Endometrial microvascular endothelial cells (primary cell): ENCODE data around the gene PLCXD3. TPM values are rescaled to one million over a fixed set of nuclear protein-coding genes. Genes with fewer than 3 reads are reported as not detected.

Experiments
- in situ Hi-C: cut with HindIII; loops from 2 replicates; pipeline ENCODE4 v1.10.0; 2017; ENCODE audit warnings: low sequenced_read_pairs, low pct_unique_long_range_greater_than_20kb; ENCODE audit errors: inconsistent ontology term
- total RNA-seq: library from RNA; depleted of rRNA; stranded (reverse); fragments of >200 nt; gene quantifications from one replicate; pipeline ENCODE4 v1.2.3, GENCODE V29; 2015; ENCODE audit errors: inconsistent ontology term

PLCXD3 gene
- total RNA-seq, 1 donor from 2014 or later: under 0.01 TPM

DNA sequence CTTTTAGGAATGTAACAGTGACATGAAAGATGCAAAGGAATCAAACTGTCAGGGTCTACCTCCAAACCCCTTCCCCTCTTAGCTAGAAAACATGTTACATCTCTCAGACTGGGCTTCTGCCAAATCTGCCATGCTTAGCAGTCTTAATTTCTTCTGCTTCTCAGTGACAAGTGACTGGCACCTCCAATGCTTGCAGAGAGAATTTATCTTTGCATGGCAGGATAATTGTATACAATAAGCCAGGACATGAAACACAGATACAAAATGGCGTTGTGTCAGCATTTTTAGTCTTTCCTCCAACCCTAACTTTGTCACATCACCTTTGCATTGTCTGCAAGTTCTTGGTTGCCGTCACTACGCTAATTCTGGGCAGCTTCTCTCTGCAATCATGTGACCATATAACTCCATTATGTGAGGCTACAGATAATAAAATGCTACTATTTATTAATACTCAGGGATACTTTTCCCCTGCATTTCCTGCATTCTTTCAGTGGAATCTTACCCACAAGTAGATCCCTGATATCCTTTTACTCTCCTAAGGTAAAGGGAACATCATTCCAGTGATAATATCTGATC, 89.8 kb downstream of the PLCXD3 start:
- in situ Hi-C loops: no loop called here

GRCh38 chr5:41418220-41419031, 92.0 kb downstream of the PLCXD3 start:
- in situ Hi-C loops: no loop called here

GRCh38 chr5:41416336-41416735, 94.1 kb downstream of the PLCXD3 start:
- in situ Hi-C loops: no loop called here

DNA sequence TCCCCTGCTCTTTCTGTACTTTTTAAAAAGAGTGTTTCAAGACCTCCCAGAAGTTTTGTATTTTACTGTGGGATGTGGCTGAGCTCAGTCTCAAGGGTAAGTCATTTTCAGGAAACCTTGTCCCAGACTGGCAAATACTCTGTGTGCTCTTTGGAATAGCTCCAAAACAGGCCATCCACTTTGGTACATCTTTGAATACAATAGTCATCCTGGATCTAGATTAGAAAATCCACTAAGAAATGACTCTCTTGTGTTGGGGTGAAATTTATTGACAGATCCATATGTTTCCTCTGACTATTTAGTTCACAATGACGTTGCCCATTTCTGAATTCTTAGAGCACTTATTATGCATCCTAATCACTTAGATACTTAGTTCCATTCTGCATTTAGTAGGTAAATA, 95.2 kb downstream of the PLCXD3 start:
- in situ Hi-C loops: no loop called here

DNA sequence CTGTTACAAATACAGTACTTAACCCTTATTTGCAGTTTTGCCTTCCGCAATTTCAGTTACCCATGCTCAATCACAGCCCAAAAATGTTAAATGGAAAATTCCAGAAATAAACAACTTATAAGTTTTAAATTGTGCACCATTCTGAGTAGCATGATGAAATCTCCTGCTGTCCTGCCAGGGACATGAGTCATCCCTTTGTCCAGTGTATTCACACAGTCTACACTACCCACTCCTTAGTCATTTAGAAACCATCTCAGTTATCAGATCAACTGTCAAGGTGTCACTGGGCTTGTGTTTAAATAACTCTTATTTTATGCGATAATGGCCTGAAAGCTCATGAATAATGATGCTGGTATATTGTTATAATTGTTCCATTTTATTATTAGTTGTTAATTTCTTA, 95.8 kb downstream of the PLCXD3 start:
- in situ Hi-C loops: no loop called here

DNA sequence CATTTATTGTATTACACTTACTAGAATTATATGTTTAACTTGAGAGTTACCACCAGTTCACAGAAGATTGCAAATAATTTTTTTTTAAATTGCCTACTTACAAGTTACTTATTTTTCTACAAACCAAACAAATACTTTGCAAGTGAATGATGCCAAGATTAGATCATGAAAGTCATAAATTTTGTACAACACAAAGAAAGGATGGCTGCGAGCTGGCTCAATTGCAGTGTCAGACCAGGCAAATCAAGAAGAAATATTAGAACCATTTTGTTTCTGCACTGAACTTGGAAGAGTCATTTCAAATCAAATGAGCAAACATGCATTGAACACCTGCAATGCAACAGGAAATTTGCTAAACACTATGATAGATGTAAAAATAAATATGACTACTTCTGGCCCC, 97.3 kb downstream of the PLCXD3 start:
- in situ Hi-C loops: no loop called here

- in situ Hi-C loops: no loop called here
Measured at GRCh38 chr5:41412496-41412895, 97.9 kb downstream of the PLCXD3 start.

DNA sequence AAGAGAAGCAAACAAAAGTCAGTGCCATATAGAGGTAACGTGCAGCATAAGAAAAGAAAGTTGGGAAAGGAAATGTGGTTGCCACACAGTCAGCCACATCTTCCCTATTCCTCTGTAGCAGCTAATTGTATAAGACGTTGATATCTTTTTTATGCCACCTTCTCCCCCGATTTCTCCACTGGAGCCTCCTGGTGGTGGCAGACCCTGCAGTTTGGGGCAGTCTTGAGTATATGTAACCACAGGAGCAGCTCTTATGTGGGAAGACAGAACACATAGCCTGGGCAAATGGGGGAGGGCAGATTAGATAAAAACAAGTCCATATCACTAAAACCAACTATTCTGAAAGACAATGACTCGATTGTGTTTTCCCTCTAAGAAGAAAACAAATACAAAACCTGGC, 99.7 kb downstream of the PLCXD3 start:
- in situ Hi-C loops: no loop called here

GRCh38 chr5:41410307-41410706, 100.1 kb downstream of the PLCXD3 start:
- in situ Hi-C loops: no loop called here

DNA sequence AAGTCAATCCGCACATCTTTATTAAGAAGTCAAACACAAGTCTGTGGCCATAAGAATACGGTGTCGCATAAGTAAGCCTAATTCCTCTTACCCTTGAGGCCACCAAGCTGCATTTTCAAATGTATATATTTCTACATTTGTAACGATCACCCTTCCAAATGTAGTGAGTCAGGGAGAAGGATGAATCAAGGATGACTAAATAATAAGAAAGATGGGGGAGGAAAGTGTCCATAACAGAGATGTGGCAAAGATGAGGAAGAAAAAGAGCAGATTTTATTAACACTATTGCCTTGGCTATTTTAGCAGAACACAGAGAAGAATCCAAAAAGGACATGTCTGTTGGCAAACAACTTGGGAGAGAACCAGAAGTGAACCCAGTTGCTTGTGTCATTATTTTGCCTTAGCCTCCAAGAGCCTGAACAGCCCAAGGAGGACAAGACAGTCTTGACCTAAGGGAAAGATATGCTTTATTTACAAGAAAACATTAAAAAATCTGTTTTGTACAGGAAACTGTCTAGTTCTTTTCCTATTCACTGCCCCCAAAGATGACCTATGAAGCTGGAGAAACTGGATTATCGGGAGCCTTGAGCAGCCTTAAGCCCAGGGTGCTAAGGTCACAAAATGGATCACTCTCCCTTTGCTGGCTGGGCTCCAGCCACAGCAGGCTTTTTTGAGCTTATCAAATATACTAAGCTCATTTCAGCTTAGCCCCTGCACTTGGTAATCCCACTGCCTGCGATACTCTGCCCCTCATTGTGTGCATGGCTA, 101.5 kb downstream of the PLCXD3 start:
- in situ Hi-C loops: no loop called here

- in situ Hi-C loops: no loop called here
Measured at GRCh38 chr5:41406936-41407335, 103.5 kb downstream of the PLCXD3 start.

GRCh38 chr5:41406424-41406823, 104.0 kb downstream of the PLCXD3 start:
- in situ Hi-C loops: no loop called here

DNA sequence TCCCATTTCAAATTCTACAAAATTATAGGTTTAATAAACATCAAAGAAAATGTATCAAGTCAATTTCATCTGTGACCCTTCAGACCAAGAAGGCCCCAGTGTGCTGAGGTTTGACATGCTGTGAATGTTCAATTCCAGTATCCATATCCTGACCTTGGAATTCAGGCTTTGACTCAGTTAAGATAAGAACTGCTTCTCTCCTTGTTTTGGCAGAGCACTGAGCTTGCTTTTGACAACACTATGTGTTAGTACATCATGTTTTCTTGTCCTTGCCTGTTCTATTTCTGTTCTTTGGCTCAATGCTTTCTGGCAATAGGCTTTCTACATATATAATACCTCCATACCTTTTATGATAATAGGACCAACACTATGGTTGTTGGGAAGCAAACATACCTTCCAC, 105.6 kb downstream of the PLCXD3 start:
- in situ Hi-C loops: no loop called here

GRCh38 chr5:41403846-41404245, 106.6 kb downstream of the PLCXD3 start:
- in situ Hi-C loops: no loop called here

- in situ Hi-C loops: no loop called here
Measured at GRCh38 chr5:41402845-41403244, 107.6 kb downstream of the PLCXD3 start.

GRCh38 chr5:41399839-41400238, 110.6 kb downstream of the PLCXD3 start:
- in situ Hi-C loops: no loop called here

DNA sequence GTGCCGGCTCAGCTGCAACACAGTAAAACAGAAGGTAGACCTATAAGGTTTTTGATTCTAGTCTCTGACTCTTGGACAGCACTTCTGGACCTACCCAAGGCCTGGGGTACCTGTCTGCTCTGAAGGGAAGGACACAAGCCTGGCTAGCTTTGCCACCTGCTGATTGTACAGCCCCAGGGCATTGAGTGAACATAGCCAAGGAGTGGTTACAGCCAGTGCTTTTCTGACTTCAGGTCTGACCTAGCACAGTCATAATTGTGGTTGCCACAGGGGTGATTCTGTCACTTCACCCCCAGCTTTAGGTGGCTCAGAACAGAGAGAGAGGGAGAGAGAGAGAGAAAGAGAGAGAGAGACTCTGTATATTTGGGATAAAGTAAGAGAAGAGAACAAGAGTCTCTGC, 118.4 kb downstream of the PLCXD3 start:
- in situ Hi-C loops: no loop called here

- in situ Hi-C loops: no loop called here
Measured at GRCh38 chr5:41374631-41375030, 135.8 kb downstream of the PLCXD3 start.

DNA sequence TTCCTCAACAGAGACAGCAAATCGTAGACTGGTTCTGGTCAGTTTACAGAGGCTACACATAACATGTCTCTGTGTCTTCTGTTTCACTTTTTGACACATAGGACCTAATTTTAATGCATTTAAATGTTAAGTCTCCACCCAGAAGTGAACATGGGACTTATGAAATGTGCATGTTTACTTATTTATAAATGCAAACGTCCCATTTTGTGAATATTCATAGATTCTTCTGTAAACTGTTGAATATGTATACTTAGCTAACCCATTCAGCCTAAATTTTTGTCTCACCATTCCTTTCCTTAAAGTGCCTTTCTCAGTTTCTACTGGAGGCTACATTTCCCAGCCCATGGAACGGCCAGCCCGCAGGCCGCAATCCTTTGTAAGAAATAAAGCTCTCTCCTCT, 137.2 kb downstream of the PLCXD3 start:
- in situ Hi-C loops: no loop called here

DNA sequence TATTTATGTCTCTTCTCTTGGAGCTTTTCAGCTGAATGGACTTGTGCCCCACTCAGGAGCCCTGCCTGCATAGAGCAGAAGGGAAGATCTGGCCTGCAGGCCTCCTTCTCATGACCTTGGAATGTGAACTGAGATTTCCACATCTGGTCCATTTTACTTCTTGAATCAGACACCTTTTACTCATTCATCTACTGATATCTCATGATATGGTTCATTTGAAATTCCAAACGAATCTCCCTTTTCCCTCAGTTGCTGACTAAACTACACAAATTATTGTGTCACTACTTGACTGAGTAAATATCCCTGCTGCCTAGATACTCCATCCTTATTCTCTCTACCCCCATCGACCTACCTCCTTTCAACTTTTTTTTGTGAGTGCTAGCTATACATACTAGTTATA, 138.7 kb downstream of the PLCXD3 start:
- in situ Hi-C loops: no loop called here
